WTC11 (cell line): Measurements from ENCODE around the gene TRIM9.

Experiments
- CBFB ChIP-seq: sonication (generic); formaldehyde crosslinking; IDR thresholded peaks from 2 replicates; pipeline ENCODE4 v1.8.1; 2022; ENCODE audit warnings: mild to moderate bottlenecking, low read depth, missing genetic modification reagents
- CREB1 ChIP-seq: sonication (generic); formaldehyde crosslinking; IDR thresholded peaks from 2 replicates; pipeline ENCODE4 v1.8.0; 2023; ENCODE audit warnings: mild to moderate bottlenecking, missing genetic modification reagents
- ESRRA ChIP-seq: sonication (generic); formaldehyde crosslinking; IDR thresholded peaks from 2 replicates; pipeline ENCODE4 v1.8.1; 2022; ENCODE audit warnings: mild to moderate bottlenecking, missing genetic modification reagents, borderline replicate concordance
- GRHL2 ChIP-seq: fragments of 250-450 bp; sonication (Bioruptor Pico); IDR thresholded peaks from 2 replicates; pipeline ENCODE4 v1.8.0; 2022; ENCODE audit warnings: mild to moderate bottlenecking, moderate library complexity; ENCODE audit not compliant: insufficient replicate concordance, severe bottlenecking
- IRF2 ChIP-seq: sonication (generic); formaldehyde crosslinking; IDR thresholded peaks from 2 replicates; pipeline ENCODE4 v1.8.0; 2022; ENCODE audit warnings: low read depth, missing genetic modification reagents, borderline replicate concordance
- TP53 ChIP-seq: sonication (generic); formaldehyde crosslinking; IDR thresholded peaks from 2 replicates; pipeline ENCODE4 v1.8.1; 2023; ENCODE audit warnings: mild to moderate bottlenecking, missing genetic modification reagents
- ZNF317 ChIP-seq: sonication (generic); formaldehyde crosslinking; IDR thresholded peaks from 2 replicates; pipeline ENCODE4 v1.8.1; 2023; ENCODE audit warnings: low read depth, mild to moderate bottlenecking, moderate library complexity, missing genetic modification reagents, borderline replicate concordance
- TF ChIP-seq, protein P1 (sequence below): sonication (generic); formaldehyde crosslinking; IDR thresholded peaks from 2 replicates; pipeline ENCODE4 v1.8.0; 2023; ENCODE audit warnings: missing genetic modification reagents
- TF ChIP-seq, protein P2 (sequence below): fragments of 200-600 bp; IDR thresholded peaks from 2 replicates; pipeline ENCODE4 v1.8.0; 2022; ENCODE audit warnings: antibody characterized with exemption
- TF ChIP-seq, protein P3 (sequence below): sonication (generic); formaldehyde crosslinking; IDR thresholded peaks from 2 replicates; pipeline ENCODE4 v1.8.1; 2023; ENCODE audit warnings: mild to moderate bottlenecking, missing genetic modification reagents
- TF ChIP-seq, protein P4 (sequence below): sonication (generic); formaldehyde crosslinking; IDR thresholded peaks from 2 replicates; pipeline ENCODE4 v1.8.0; 2022; ENCODE audit warnings: mild to moderate bottlenecking, missing genetic modification reagents
- TF ChIP-seq, protein P5 (sequence below): sonication (generic); formaldehyde crosslinking; IDR thresholded peaks from 2 replicates; pipeline ENCODE4 v1.8.1; 2022; ENCODE audit warnings: low read depth, missing genetic modification reagents, borderline replicate concordance

DNA sequence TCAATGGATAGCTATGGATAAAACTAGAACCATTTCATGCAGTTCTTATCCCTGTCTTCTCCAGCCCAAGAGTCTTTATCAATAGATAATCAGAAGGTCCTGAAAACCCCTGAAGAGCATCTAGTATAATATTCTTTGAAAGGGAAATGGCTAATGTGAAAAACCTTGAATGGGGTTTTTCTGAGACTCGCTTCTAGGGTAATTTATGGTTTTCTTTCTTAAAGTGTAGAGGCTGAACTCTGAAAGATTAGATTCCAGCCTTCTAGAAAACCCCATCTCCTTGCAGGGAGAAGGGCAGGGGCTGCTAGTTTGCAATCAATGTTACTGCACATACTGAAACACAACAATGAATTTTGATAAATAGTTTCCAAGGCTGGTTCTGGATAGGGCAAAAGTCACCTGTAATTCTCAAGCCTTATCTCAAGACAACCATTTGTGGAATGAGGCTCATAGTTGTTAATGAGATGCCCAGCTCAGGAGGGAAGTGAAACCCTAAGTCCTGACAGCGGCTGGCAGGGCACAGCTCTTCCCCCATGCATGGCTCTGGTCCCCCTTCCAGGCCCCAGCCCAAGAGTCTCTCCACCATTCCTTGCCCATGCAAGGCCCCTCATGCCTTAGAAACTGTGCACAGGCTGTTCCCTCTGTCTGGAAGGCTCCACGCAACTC, 116.9 kb downstream of the TRIM9 start:
- TF ChIP-seq ESRRA (CRISPR knock-in tag) = no peak
- no peak for TF ChIP-seq CREB1 (CRISPR knock-in tag)
- TF ChIP-seq, protein P1, sequence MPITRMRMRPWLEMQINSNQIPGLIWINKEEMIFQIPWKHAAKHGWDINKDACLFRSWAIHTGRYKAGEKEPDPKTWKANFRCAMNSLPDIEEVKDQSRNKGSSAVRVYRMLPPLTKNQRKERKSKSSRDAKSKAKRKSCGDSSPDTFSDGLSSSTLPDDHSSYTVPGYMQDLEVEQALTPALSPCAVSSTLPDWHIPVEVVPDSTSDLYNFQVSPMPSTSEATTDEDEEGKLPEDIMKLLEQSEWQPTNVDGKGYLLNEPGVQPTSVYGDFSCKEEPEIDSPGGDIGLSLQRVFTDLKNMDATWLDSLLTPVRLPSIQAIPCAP (CRISPR knock-in tag) = no peak
- TF ChIP-seq, protein P2, sequence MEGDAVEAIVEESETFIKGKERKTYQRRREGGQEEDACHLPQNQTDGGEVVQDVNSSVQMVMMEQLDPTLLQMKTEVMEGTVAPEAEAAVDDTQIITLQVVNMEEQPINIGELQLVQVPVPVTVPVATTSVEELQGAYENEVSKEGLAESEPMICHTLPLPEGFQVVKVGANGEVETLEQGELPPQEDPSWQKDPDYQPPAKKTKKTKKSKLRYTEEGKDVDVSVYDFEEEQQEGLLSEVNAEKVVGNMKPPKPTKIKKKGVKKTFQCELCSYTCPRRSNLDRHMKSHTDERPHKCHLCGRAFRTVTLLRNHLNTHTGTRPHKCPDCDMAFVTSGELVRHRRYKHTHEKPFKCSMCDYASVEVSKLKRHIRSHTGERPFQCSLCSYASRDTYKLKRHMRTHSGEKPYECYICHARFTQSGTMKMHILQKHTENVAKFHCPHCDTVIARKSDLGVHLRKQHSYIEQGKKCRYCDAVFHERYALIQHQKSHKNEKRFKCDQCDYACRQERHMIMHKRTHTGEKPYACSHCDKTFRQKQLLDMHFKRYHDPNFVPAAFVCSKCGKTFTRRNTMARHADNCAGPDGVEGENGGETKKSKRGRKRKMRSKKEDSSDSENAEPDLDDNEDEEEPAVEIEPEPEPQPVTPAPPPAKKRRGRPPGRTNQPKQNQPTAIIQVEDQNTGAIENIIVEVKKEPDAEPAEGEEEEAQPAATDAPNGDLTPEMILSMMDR = no peak
- TF ChIP-seq, protein P3, sequence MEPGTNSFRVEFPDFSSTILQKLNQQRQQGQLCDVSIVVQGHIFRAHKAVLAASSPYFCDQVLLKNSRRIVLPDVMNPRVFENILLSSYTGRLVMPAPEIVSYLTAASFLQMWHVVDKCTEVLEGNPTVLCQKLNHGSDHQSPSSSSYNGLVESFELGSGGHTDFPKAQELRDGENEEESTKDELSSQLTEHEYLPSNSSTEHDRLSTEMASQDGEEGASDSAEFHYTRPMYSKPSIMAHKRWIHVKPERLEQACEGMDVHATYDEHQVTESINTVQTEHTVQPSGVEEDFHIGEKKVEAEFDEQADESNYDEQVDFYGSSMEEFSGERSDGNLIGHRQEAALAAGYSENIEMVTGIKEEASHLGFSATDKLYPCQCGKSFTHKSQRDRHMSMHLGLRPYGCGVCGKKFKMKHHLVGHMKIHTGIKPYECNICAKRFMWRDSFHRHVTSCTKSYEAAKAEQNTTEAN (CRISPR knock-in tag) = no peak
- no peak for TF ChIP-seq CBFB (CRISPR knock-in tag)
- TF ChIP-seq, protein P4, sequence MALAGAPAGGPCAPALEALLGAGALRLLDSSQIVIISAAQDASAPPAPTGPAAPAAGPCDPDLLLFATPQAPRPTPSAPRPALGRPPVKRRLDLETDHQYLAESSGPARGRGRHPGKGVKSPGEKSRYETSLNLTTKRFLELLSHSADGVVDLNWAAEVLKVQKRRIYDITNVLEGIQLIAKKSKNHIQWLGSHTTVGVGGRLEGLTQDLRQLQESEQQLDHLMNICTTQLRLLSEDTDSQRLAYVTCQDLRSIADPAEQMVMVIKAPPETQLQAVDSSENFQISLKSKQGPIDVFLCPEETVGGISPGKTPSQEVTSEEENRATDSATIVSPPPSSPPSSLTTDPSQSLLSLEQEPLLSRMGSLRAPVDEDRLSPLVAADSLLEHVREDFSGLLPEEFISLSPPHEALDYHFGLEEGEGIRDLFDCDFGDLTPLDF = no peak
- TF ChIP-seq, protein P5, sequence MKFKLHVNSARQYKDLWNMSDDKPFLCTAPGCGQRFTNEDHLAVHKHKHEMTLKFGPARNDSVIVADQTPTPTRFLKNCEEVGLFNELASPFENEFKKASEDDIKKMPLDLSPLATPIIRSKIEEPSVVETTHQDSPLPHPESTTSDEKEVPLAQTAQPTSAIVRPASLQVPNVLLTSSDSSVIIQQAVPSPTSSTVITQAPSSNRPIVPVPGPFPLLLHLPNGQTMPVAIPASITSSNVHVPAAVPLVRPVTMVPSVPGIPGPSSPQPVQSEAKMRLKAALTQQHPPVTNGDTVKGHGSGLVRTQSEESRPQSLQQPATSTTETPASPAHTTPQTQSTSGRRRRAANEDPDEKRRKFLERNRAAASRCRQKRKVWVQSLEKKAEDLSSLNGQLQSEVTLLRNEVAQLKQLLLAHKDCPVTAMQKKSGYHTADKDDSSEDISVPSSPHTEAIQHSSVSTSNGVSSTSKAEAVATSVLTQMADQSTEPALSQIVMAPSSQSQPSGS (CRISPR knock-in tag) = no peak
- TF ChIP-seq ZNF317 (CRISPR knock-in tag) = no peak
- no peak for TF ChIP-seq IRF2 (CRISPR knock-in tag)
- TF ChIP-seq GRHL2 (CRISPR knock-in tag) = no peak
- TF ChIP-seq TP53 (CRISPR knock-in tag) = no peak
